Measurements from ENCODE around the gene FGF11. TPM values are rescaled to one million over a fixed set of nuclear protein-coding genes. Genes with fewer than 3 reads are reported as not detected.
A peak's percentile ranks its signal among the peaks of the same experiment; 100 is the strongest.

The FGF11 gene
- total RNA-seq, 4 donors from 2014 or later: 1.6 to 2.4 (median 1.9) TPM; not detected in 1

GRCh38 chr17:7406235-7406825 lies 33.0 kb upstream of the FGF11 start:
- Histone ChIP-seq H3K27ac (peak overlapping the region in 2 of 4 donors; percentile 95 to 98), H3K36me3 (no peaks in the 10 kb centered on the region), H3K27me3 (peaks cover 17% of the 10 kb centered on the region), H3K4me3 (no peak overlapping the region), H3K4me1 (peaks cover 13 to 32% (median 22%) of the 10 kb centered on the region in 4 donors), H3K9me3 (no peaks in the 10 kb centered on the region)
- 35% methylated on average over 12 of the region's 12 CpGs; no CpG with 5 or more reads in 1 of the 2 donors for WGBS, 2 donors (ENCODE audit: low coverage in 1 of 2)
- in situ Hi-C loops (cut with MboI; ENCODE audit: low pct_ligation_motif_present in 1 of 4, low pct_unique_long_range_greater_than_20kb in 1 of 4, low sequenced_read_pairs in 3 of 4): no loop called here
- DNase-seq: no peak
- TF ChIP-seq EP300 (IDR thresholded peaks at IDR 0.05; ENCODE audit: low read depth) (no peak), POLR2AphosphoS5 (IDR thresholded peaks at IDR 0.05) (no peak), POLR2A (IDR thresholded peaks at IDR 0.05) (no peak)
- TF ChIP-seq, protein P1, sequence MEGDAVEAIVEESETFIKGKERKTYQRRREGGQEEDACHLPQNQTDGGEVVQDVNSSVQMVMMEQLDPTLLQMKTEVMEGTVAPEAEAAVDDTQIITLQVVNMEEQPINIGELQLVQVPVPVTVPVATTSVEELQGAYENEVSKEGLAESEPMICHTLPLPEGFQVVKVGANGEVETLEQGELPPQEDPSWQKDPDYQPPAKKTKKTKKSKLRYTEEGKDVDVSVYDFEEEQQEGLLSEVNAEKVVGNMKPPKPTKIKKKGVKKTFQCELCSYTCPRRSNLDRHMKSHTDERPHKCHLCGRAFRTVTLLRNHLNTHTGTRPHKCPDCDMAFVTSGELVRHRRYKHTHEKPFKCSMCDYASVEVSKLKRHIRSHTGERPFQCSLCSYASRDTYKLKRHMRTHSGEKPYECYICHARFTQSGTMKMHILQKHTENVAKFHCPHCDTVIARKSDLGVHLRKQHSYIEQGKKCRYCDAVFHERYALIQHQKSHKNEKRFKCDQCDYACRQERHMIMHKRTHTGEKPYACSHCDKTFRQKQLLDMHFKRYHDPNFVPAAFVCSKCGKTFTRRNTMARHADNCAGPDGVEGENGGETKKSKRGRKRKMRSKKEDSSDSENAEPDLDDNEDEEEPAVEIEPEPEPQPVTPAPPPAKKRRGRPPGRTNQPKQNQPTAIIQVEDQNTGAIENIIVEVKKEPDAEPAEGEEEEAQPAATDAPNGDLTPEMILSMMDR (IDR thresholded peaks at IDR 0.05): no peak
- intact Hi-C loops (cut with DNase I; ENCODE audit: low total_unique reads): no loop called here

DNA sequence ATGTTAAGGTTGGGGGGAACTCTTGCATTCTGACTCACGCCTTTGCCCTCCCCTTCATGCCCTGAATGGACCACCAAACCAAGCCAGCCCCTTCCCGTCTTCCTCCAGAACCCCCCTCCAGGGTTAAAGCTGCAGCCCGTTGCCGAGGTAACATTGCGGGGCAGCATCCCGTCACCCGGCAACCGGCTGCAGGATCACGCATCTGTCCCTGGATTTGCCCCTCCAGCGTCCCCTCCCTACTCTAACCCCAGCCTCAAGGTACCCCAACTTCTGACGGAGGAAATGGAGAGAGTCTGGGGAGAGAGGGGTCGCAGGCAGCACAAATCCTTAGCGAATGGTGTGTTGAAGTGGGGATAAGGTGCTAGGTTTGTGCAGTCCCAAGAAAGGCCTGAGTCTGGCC lies 32.2 kb upstream of the FGF11 start:
- Histone ChIP-seq H3K9me3 (no peaks in the 10 kb centered on the region), H3K27me3 (peaks cover 17% of the 10 kb centered on the region), H3K27ac (no peak overlapping the region), H3K4me3 (no peak overlapping the region), H3K4me1 (peaks cover 11 to 29% (median 22%) of the 10 kb centered on the region in 4 donors), H3K36me3 (no peaks in the 10 kb centered on the region)
- intact Hi-C loops (cut with DNase I; ENCODE audit: low total_unique reads) (no loop called here), in situ Hi-C loops (cut with MboI; ENCODE audit: low pct_ligation_motif_present in 1 of 4, low pct_unique_long_range_greater_than_20kb in 1 of 4, low sequenced_read_pairs in 3 of 4) (no loop called here)
- 91% methylated on average over 13 of the region's 13 CpGs; no CpG with 5 or more reads in 1 of the 2 donors for WGBS, 2 donors (ENCODE audit: low coverage in 1 of 2)
- no peak for DNase-seq
- TF ChIP-seq EP300 (IDR thresholded peaks at IDR 0.05; ENCODE audit: low read depth) (no peak), POLR2AphosphoS5 (IDR thresholded peaks at IDR 0.05) (no peak), POLR2A (IDR thresholded peaks at IDR 0.05) (no peak)
- TF ChIP-seq, protein P1 (IDR thresholded peaks at IDR 0.05): no peak

DNA sequence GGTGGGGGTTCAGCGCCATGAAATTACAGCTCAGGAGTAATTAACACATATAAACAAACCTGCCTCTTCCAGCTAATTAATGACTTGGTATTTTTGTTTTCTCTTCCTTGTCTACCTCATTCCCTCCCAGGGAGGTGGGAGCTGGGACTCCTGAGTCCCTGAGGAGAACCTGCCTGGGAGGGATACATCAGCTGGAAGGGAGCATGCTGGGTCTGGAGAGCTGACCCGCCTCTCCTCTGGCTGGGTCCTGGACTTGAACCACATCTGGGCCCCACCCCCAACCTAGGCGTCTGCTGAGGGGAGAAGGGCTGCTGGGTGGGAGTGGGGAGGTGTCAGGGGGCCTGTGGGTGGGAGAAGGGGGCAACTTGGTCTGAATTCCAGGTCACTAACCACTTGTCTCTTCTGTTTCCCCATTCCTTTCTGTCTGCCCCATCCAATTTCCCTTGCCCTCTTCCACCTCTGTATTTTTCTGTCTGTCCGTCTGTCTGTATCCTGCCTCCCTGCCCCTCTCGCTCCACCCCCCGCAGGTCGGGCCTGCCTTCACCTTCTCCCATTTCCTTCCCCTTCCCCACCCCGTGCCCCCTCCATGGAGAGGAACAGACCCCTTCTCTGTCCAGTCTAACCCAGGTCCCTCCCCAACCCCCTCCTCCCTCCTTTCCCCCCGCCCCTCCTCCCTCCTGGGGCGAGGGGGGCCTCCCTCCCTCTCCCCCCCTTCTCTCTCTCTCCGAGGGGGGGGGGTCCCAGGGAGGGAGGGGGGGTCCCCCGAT lies 31.6 kb upstream of the FGF11 start, which contains the start of gene NLGN2:
TSS of gene NLGN2 (plus strand) at position 361 of the 767 bp plus-strand sequence. CDS start 411 bp downstream, outside the sequence.
- H3K27me3 ChIP-seq: peaks cover 17% of the 10 kb centered on the region
- peaks cover 5 to 23% (median 18%) of the 10 kb centered on the region in 4 donors for H3K4me1 ChIP-seq
- H3K4me3 ChIP-seq: no peak within 1 kb of the TSS
- 53 to 72% methylated on average over 3 to 8 of the region's 12 CpGs for WGBS, 2 donors (ENCODE audit: low coverage in 1 of 2)
- intact Hi-C loops (cut with DNase I; ENCODE audit: low total_unique reads) (no loop called here), in situ Hi-C loops (cut with MboI; ENCODE audit: low pct_ligation_motif_present in 1 of 4, low pct_unique_long_range_greater_than_20kb in 1 of 4, low sequenced_read_pairs in 3 of 4) (no loop called here)
- H3K9me3 ChIP-seq: no peaks in the 10 kb centered on the region
- no peak within 1 kb of the TSS for H3K27ac ChIP-seq
- no peak for DNase-seq
- TF ChIP-seq POLR2AphosphoS5 (IDR thresholded peaks at IDR 0.05) (no peak), POLR2A (IDR thresholded peaks at IDR 0.05) (no peak), EP300 (IDR thresholded peaks at IDR 0.05; ENCODE audit: low read depth) (no peak)
- TF ChIP-seq, protein P1 (IDR thresholded peaks at IDR 0.05): no peak
- H3K36me3 ChIP-seq: no peaks in the 10 kb centered on the region

- H3K27ac ChIP-seq: no peak overlapping the region
- in situ Hi-C loops (cut with MboI; ENCODE audit: low pct_ligation_motif_present in 1 of 4, low pct_unique_long_range_greater_than_20kb in 1 of 4, low sequenced_read_pairs in 3 of 4) (no loop called here), intact Hi-C loops (cut with DNase I; ENCODE audit: low total_unique reads) (no loop called here)
- WGBS, 2 donors (ENCODE audit: low coverage in 1 of 2): 53 to 82% methylated on average over 3 to 17 of the region's 58 CpGs
- H3K4me1 ChIP-seq: peaks cover 0 to 17% (median 11%) of the 10 kb centered on the region in 4 donors
- H3K36me3 ChIP-seq: no peaks in the 10 kb centered on the region
- no peak for TF ChIP-seq POLR2A (IDR thresholded peaks at IDR 0.05)
- TF ChIP-seq POLR2AphosphoS5 (IDR thresholded peaks at IDR 0.05): no peak
- TF ChIP-seq, protein P1 (IDR thresholded peaks at IDR 0.05): no peak
- TF ChIP-seq EP300 (IDR thresholded peaks at IDR 0.05; ENCODE audit: low read depth): no peak
- no peak overlapping the region for H3K4me3 ChIP-seq
- DNase-seq: no peak
- H3K27me3 ChIP-seq: peaks cover 17% of the 10 kb centered on the region
- H3K9me3 ChIP-seq: no peaks in the 10 kb centered on the region
These were observed 31.0 kb upstream of the FGF11 start for GRCh38 chr17:7408252-7408727.
